CD14-positive monocyte (primary cell): ENCODE results near the gene GFRA4. TPM values are rescaled to one million over a fixed set of nuclear protein-coding genes. Genes with fewer than 3 reads are reported as not detected.

Source experiments
- DNase-seq, 3 donors: peaks; one replicate each; pipeline ENCODE4 v3.0.0-alpha.2; 2011 to 2022
- H2AFZ ChIP-seq: 2 replicates; pipeline ENCODE4 v1.6.0; 2012; ENCODE audit warnings: mild to moderate bottlenecking, low read depth, low read length, inconsistent platforms; ENCODE audit not compliant: insufficient read depth, poor library complexity, severe bottlenecking
- H3K27ac ChIP-seq, 2 donors: 1 replicate in 1 of 2; 2 replicates in 1 of 2; pipeline ENCODE4 v1.5.1; 2012 to 2013; ENCODE audit warnings: low read length in 2 of 2, control low read depth in 1 of 2, inconsistent platforms in 1 of 2, low read depth in 1 of 2, mild to moderate bottlenecking in 1 of 2
- H3K27me3 ChIP-seq, 2 donors: one replicate each; pipeline versions ENCODE4 v1.6.0 to v1.6.1; 2011 to 2013; ENCODE audit warnings: low read length in 2 of 2; ENCODE audit not compliant: control insufficient read depth in 2 of 2, insufficient read depth in 2 of 2
- H3K36me3 ChIP-seq, 2 donors: replicated peaks in 1 of 2; 1 replicate in 1 of 2; 2 replicates in 1 of 2; pipeline versions ENCODE4 v1.5.1 to v1.6.1; 2012 to 2013; ENCODE audit warnings: low read length in 2 of 2, control low read depth in 1 of 2, inconsistent platforms in 1 of 2, mild to moderate bottlenecking in 1 of 2; ENCODE audit not compliant: insufficient read depth in 2 of 2, control insufficient read depth in 1 of 2
- H3K4me1 ChIP-seq, 2 donors: 1 replicate in 1 of 2; 2 replicates in 1 of 2; pipeline versions ENCODE4 v1.5.1 to v1.6.1; 2012 to 2013; ENCODE audit warnings: low read length in 2 of 2, control low read depth in 1 of 2, inconsistent platforms in 1 of 2, mild to moderate bottlenecking in 1 of 2, moderate library complexity in 1 of 2; ENCODE audit not compliant: insufficient read depth in 2 of 2, control insufficient read depth in 1 of 2
- H3K4me2 ChIP-seq: replicated peaks from 2 replicates; pipeline ENCODE3; 2012; ENCODE audit warnings: low read length, moderate library complexity, mild to moderate bottlenecking; ENCODE audit not compliant: poor library complexity, severe bottlenecking; ENCODE audit errors: extremely low read depth
- H3K4me3 ChIP-seq, 3 experiments: fragments of 200-600 bp in 1 of 3; sonication (generic) in 1 of 3; replicated peaks in 1 of 3; 1 replicate in 2 of 3; 2 replicates in 1 of 3; pipeline ENCODE4 v1.5.1; 2011 to 2013; ENCODE audit warnings: low read length in 3 of 3, mild to moderate bottlenecking in 3 of 3, control low read depth in 2 of 3, low read depth in 2 of 3, inconsistent platforms in 1 of 3, moderate library complexity in 1 of 3
- H3K79me2 ChIP-seq: 2 replicates; pipeline ENCODE4 v1.6.0; 2012; ENCODE audit warnings: mild to moderate bottlenecking, control low read depth, inconsistent platforms, low read length, moderate library complexity; ENCODE audit not compliant: insufficient read depth
- H3K9ac ChIP-seq: 2 replicates; pipeline ENCODE4 v1.6.0; 2017; ENCODE audit warnings: low read length, mild to moderate bottlenecking; ENCODE audit not compliant: insufficient read depth, poor library complexity, severe bottlenecking
- H3K9me3 ChIP-seq, 2 donors: replicated peaks in 1 of 2; 1 replicate in 1 of 2; 2 replicates in 1 of 2; pipeline versions ENCODE4 v1.5.1 to v1.6.1; 2012 to 2013; ENCODE audit warnings: low read length in 2 of 2, control low read depth in 1 of 2; ENCODE audit not compliant: control insufficient read depth in 1 of 2, insufficient read depth in 1 of 2
- H4K20me1 ChIP-seq: 2 replicates; pipeline ENCODE4 v1.6.0; 2012; ENCODE audit warnings: mild to moderate bottlenecking, low read length, control low read depth, moderate library complexity; ENCODE audit not compliant: insufficient read depth
- H3K27ac Mint-ChIP-seq, 7 donors: one replicate each; pipeline ENCODE4 v1.8.0; 2020; ENCODE audit warnings: mild to moderate bottlenecking in 7 of 7, mixed read lengths in 7 of 7, moderate library complexity in 6 of 7, inconsistent platforms in 2 of 7
- H3K27me3 Mint-ChIP-seq, 3 donors: one replicate each; pipeline ENCODE4 v1.8.0; 2021 to 2022; ENCODE audit warnings: low read depth in 3 of 3, mild to moderate bottlenecking in 3 of 3, mixed read lengths in 3 of 3, moderate library complexity in 3 of 3, inconsistent platforms in 1 of 3
- H3K36me3 Mint-ChIP-seq, 2 donors: one replicate each; pipeline ENCODE4 v1.8.0; 2020; ENCODE audit warnings: mixed read lengths in 2 of 2, inconsistent platforms in 1 of 2, mild to moderate bottlenecking in 1 of 2
- H3K4me1 Mint-ChIP-seq: one replicate; pipeline ENCODE4 v1.8.0; 2020; ENCODE audit warnings: mild to moderate bottlenecking, mixed read lengths
- H3K4me3 Mint-ChIP-seq, 2 donors: one replicate each; pipeline ENCODE4 v1.8.0; 2020; ENCODE audit warnings: mild to moderate bottlenecking in 2 of 2, mixed read lengths in 2 of 2, moderate library complexity in 1 of 2
- H3K9me3 Mint-ChIP-seq, 7 donors: one replicate each; pipeline ENCODE4 v1.8.0; 2020 to 2022; ENCODE audit warnings: mixed read lengths in 7 of 7, mild to moderate bottlenecking in 6 of 7, moderate library complexity in 6 of 7, inconsistent platforms in 2 of 7
- WGBS: methylation state at CpG from one replicate; pipeline ENCODE4 v1.1.5; 2013; ENCODE audit warnings: missing lambda C conversion rate; ENCODE audit not compliant: insufficient coverage; 5-methylcytosine and 5-hydroxymethylcytosine counted together
- intact Hi-C, 2 donors: fragments of 100-400 bp; cut with micrococcal nuclease; formaldehyde crosslinking; loops; one replicate each; pipeline versions ENCODE4 v1.15.0 to v1.15.1; 2023
- polyA plus RNA-seq, 3 donors: library from polyadenylated mRNA; depleted of rRNA in 1 of 3; unstranded in 2 of 3; stranded (reverse) in 1 of 3; fragments of 300-500 nt in 2 of 3; fragments of >200 nt in 1 of 3; fragmentation: Illumina TruSeq in 2 of 3; gene quantifications; 1 replicate in 2 of 3; 2 replicates in 1 of 3; pipeline ENCODE4 v1.2.3, GENCODE V29; 2012 to 2021
- TF ChIP-seq, protein P1 (sequence below): fragments of 200-600 bp; IDR thresholded peaks from one replicate; pipeline ENCODE4 v1.8.0; 2022; ENCODE audit warnings: antibody characterized with exemption, mild to moderate bottlenecking

The GFRA4 gene
- polyA plus RNA-seq, 3 donors: not detected

DNA sequence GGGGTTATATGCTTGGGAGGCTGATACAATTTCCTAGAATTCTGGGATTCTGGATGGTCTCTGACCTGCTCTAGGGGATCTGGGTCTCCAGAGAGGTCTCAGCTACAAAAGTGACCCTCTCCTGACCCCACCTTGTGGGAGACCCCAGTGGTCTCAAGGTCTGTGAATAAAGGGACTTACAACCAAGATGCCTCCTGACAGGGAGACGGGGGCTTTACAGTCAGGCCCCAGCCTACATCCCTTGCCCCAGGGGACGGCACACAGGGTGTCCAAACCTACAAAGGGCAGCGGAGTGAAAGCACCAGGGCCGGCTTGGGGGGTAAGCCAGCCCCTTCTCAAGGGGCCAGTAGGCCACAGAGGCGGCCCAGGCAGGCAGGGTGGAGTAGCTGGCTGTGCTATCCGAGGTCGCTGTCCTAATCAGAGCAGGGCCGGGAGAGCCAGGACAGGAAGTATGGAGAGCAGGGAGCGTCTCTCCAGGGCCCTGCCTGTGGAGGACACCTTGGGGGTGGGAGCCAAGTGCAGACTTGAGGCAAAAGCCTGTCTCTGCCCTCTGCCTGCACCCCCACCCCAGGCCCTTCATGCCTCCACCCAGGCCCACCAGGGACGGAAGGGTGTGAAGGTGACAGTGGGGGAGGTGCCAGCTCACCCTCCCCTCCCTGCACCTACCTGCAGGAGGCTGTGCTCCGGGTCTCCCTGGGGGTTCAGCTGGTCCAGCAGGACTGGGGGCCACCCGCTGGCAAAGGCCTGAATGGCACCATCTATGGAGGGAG lies 3.5 kb downstream of the GFRA4 start:
- Mint-ChIP-seq H3K27ac (no peak overlapping the region), H3K4me3 (peak overlapping the region in 1 of 2 donors; percentile 59), H3K9me3 (peaks cover 0 to 7% (median under 1%) of the 10 kb centered on the region in 7 donors), H3K27me3 (peaks cover 38 to 57% (median 54%) of the 10 kb centered on the region in 3 donors), H3K4me1 (peaks cover 17% of the 10 kb centered on the region), H3K36me3 (peaks cover 3 to 4% of the 10 kb centered on the region in 2 donors)
- peak in 1 of 3 donors; percentile 1 for DNase-seq
- Histone ChIP-seq H3K36me3 (no peaks in the 10 kb centered on the region), H3K4me3 (no peak overlapping the region), H2AFZ (no peak overlapping the region), H3K9me3 (no peaks in the 10 kb centered on the region), H3K9ac (no peak overlapping the region), H3K79me2 (no peaks in the 10 kb centered on the region), H4K20me1 (no peaks in the 10 kb centered on the region), H3K4me1 (peaks cover 10 to 21% of the 10 kb centered on the region in 2 donors), H3K27ac (no peak overlapping the region), H3K4me2 (no peak overlapping the region), H3K27me3 (peaks cover 21 to 37% of the 10 kb centered on the region in 2 donors)
- TF ChIP-seq, protein P1, sequence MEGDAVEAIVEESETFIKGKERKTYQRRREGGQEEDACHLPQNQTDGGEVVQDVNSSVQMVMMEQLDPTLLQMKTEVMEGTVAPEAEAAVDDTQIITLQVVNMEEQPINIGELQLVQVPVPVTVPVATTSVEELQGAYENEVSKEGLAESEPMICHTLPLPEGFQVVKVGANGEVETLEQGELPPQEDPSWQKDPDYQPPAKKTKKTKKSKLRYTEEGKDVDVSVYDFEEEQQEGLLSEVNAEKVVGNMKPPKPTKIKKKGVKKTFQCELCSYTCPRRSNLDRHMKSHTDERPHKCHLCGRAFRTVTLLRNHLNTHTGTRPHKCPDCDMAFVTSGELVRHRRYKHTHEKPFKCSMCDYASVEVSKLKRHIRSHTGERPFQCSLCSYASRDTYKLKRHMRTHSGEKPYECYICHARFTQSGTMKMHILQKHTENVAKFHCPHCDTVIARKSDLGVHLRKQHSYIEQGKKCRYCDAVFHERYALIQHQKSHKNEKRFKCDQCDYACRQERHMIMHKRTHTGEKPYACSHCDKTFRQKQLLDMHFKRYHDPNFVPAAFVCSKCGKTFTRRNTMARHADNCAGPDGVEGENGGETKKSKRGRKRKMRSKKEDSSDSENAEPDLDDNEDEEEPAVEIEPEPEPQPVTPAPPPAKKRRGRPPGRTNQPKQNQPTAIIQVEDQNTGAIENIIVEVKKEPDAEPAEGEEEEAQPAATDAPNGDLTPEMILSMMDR: no peak
- 79% methylated on average over 11 of the region's 12 CpGs for WGBS
- intact Hi-C loops: no loop called here

DNA sequence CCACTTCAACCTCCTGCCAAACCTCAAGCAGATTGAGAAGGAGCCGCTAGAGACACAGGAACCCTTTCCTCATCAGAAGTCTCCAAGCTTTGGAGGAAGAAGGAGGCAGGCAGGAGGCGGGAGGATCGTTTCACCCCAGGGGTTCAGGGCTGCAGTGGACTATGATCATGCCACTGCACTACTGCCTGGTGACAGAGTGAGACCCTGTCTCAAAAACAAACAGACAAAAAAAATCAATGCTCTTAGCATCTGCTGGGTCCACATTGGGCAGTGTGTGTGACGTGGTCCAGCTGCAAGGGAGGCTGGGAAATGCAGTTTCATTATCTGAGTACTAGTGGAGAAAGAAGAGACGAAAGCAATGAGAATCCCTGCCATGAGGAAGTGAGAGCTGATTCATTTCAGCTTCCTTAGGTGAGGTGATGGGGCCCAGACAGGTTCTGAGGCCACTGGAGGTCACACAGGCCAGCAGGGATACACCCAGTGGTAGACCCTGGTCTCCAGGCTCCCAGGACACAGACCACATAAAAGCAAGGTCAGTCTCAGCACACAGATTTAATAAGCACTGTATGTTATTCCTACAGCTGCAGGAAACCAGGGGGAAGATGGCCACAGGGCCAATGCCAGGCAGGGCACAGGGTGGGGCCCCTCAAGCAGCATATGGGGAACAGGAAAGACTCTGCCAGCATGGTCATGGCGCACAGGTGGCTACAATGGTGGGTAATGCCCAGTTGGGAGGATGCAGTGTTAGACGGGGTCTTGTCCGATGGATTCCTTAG lies 4.3 kb downstream of the GFRA4 start:
- Mint-ChIP-seq H3K4me1 (peaks cover 18% of the 10 kb centered on the region), H3K4me3 (peak overlapping the region in 1 of 2 donors; percentile 49), H3K36me3 (peaks cover 3 to 5% of the 10 kb centered on the region in 2 donors), H3K27me3 (peaks cover 38 to 52% (median 50%) of the 10 kb centered on the region in 3 donors), H3K9me3 (peaks cover 0 to 7% (median 3%) of the 10 kb centered on the region in 7 donors), H3K27ac (peak overlapping the region in 4 of 7 donors; percentile 11 to 74 (median 52))
- peak; percentile 23 to 51 (median 49) for DNase-seq
- no peaks in the 10 kb centered on the region for H3K36me3 ChIP-seq
- no peaks in the 10 kb centered on the region for H4K20me1 ChIP-seq
- H3K27me3 ChIP-seq: peaks cover 21 to 37% of the 10 kb centered on the region in 2 donors
- intact Hi-C loops: no loop called here
- H3K79me2 ChIP-seq: no peaks in the 10 kb centered on the region
- H3K4me1 ChIP-seq: peaks cover 11 to 22% of the 10 kb centered on the region in 2 donors
- H3K9ac ChIP-seq: no peak overlapping the region
- no peak overlapping the region for H3K4me2 ChIP-seq
- H3K9me3 ChIP-seq: no peaks in the 10 kb centered on the region
- peak overlapping the region; percentile 46 for H2AFZ ChIP-seq
- no peak overlapping the region for H3K4me3 ChIP-seq
- WGBS: 52% methylated on average over 3 of the region's 8 CpGs
- H3K27ac ChIP-seq: no peak overlapping the region
- TF ChIP-seq, protein P1: no peak
